T-helper 1 cell treated with Interleukin-12 subunit alpha and Interleukin-12 subunit beta and Interleukin-4 antibody, amounts not matched to agents 30 μg/mL and 1 μg/mL, for 36 hours (primary cell): ENCODE data around the gene PTPRN2.
"Not testable (repeated sequence)": the region's sequence is repeated elsewhere in the genome, so short reads cannot be mapped to it uniquely, and the experiment has no call there.

Source experiments
- H3K27ac Mint-ChIP-seq: one replicate; pipeline ENCODE4 v1.8.0; 2021; ENCODE audit warnings: mild to moderate bottlenecking, mixed read lengths
- H3K27me3 Mint-ChIP-seq: one replicate; pipeline ENCODE4 v1.8.0; 2021; ENCODE audit warnings: low read depth, mixed read lengths
- H3K36me3 Mint-ChIP-seq: one replicate; pipeline ENCODE4 v1.8.0; 2021; ENCODE audit warnings: low read depth, mixed read lengths
- H3K4me1 Mint-ChIP-seq: one replicate; pipeline ENCODE4 v1.8.0; 2021; ENCODE audit warnings: low read depth, mixed read lengths
- H3K4me3 Mint-ChIP-seq: one replicate; pipeline ENCODE4 v1.8.0; 2021; ENCODE audit warnings: mild to moderate bottlenecking, moderate library complexity, mixed read lengths
- H3K9me3 Mint-ChIP-seq: one replicate; pipeline ENCODE4 v1.8.0; 2021; ENCODE audit warnings: mixed read lengths

Gene PTPRN2

DNA sequence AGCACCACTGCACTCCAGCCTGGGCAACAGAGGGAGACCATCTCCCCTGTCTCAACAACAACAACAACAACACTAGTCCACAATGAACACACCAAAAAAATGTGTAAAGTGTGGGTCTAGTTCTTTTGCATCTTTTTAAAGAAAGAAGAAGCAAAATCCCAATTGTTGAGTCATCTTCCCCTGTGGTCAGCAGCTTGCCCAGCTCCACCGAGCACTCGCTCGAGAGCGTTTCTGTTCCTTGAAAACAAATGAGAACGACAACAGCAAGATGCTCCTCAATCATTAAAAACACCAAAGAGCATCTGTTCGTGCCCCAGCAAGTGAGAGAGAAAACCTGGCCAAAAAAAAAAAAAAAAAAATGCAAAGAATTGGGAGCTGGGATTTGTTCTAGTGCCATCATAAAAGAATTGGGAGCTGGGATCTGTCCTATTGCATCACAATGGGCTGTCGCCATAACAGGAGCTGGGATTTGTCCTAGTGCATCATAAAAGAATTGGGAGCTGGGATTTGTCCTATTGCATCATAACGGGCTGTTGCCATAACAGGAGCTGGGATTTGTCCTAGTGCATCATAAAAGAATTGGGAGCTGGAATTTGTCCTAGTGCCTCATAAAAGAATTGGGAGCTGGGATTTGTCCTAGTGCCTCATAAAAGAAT, 118.1 kb downstream of the PTPRN2 start:
- H3K27ac Mint-ChIP-seq: no peak overlapping the region

DNA sequence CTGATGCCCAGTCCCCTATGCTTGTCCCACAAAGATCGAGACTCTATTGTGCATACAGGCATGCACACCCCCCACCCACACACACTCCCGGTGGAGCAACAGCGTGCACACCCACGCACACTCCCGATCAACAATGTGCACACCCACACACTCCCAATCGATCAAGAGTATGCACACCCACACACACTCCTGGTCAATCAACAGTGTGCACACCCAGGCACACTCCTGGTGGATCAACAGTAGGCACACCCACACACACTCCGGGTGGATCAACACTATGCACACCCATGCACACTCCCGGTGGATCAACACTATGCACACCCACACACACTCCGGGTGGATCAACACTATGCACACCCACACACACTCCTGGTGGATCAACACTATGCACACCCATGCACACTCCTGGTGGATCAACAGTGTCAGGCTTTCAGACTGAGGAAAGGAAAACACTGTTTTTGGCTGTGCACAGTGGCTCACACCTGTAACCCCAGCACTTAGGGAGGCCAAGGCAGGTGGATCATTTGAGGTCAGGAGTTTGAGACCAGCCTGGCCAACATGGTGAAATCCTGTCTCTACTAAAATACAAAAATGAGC, 118.8 kb downstream of the PTPRN2 start:
- Mint-ChIP-seq H3K27me3 (peaks cover 4% of the 10 kb centered on the region), H3K4me1 (no peaks in the 10 kb centered on the region), H3K27ac (no peak overlapping the region), H3K4me3 (no peak overlapping the region), H3K36me3 (no peaks in the 10 kb centered on the region), H3K9me3 (peaks cover 6% of the 10 kb centered on the region)

More for the DNA sequence above, 118.1 kb downstream of the PTPRN2 start:
- Mint-ChIP-seq H3K36me3 (no peaks in the 10 kb centered on the region), H3K9me3 (peaks cover 3% of the 10 kb centered on the region), H3K27me3 (peaks cover 4% of the 10 kb centered on the region), H3K4me3 (no peak overlapping the region), H3K4me1 (no peaks in the 10 kb centered on the region)

DNA sequence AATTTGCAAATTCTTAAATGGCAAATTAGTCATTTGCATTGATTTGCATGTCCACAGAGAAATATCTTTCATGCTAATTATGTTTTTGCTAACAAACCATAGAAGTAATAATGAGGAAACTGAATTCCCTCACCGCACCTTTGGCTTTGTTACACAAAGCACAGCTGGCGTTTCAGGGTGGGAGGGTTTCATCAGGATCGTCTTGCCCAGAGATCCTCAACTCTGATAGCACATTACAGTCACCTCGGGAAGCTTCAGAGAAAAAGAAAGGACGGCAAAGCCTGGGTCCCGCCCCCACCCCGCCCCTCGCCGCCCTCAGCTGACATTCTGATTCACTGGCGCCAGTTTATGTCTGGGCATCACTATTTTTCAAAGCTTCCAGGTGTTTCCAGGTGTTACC, 119.4 kb downstream of the PTPRN2 start:
- Mint-ChIP-seq H3K27me3 (peaks cover 4% of the 10 kb centered on the region), H3K4me1 (no peaks in the 10 kb centered on the region), H3K9me3 (peaks cover 10% of the 10 kb centered on the region), H3K4me3 (no peak overlapping the region), H3K27ac (no peak overlapping the region), H3K36me3 (no peaks in the 10 kb centered on the region)

DNA sequence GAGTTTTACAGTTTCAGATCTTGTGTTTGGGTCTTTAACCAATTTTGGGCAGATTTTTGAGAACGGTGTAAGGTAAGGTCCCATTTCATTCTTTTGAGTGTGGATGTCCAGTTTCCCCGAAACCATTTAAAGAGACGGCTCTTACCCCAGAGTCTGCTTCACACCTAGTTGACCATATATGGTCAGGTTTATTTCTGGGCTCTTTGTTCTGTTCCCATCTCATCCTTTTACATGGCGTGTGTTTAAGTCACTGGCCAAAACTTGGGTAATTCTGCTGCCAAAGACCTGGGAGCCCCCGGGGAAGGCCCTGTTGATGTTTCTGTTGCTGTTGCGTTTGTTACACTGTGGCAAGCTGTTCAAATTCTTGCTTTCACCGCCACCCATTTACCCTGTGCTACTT, 120.1 kb downstream of the PTPRN2 start:
- no peak overlapping the region for H3K27ac Mint-ChIP-seq
- no peaks in the 10 kb centered on the region for H3K36me3 Mint-ChIP-seq
- no peaks in the 10 kb centered on the region for H3K4me1 Mint-ChIP-seq
- H3K9me3 Mint-ChIP-seq: peaks cover 11% of the 10 kb centered on the region
- no peak overlapping the region for H3K4me3 Mint-ChIP-seq
- H3K27me3 Mint-ChIP-seq: peaks cover 4% of the 10 kb centered on the region

DNA sequence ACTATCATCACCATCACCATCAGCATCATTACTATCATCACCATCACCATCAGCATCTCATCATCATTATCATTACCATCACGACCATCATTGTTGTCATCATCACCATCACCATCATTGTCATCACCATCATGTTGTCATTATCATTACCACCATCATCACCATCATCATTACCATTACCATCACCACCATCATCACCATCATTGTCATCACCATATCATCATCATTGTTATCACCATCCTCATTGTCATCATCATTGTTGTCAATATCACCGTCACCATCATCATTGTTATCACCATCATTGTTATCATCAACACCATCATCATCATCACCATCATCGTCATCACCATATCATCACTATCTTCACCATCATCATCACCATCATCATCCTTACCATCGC, 124.3 kb downstream of the PTPRN2 start:
- no peaks in the 10 kb centered on the region for H3K36me3 Mint-ChIP-seq
- H3K4me3 Mint-ChIP-seq: no peak overlapping the region
- H3K9me3 Mint-ChIP-seq: peaks cover 11% of the 10 kb centered on the region
- no peaks in the 10 kb centered on the region for H3K4me1 Mint-ChIP-seq
- H3K27ac Mint-ChIP-seq: no peak overlapping the region
- no peaks in the 10 kb centered on the region for H3K27me3 Mint-ChIP-seq

DNA sequence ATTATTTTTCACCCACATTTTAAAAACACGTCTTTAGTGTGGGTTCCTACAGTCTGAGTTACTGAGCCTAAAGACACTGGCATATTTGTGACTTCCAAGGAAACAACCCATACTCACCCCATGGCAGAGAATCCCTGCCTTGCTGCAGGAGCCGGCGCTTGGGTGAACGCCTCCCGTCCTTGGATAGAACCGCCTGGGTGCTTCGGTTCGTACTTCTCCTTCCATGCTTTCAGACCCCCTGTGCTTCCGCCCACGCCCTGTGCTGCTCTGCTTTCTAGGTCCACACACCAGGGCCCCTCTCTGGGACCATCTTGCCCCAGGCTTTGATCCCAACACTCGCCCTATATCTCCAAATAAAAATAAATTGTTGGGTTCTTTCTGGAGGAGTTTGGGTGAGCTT, 125.8 kb downstream of the PTPRN2 start:
- Mint-ChIP-seq H3K36me3 (no peaks in the 10 kb centered on the region), H3K27me3 (no peaks in the 10 kb centered on the region), H3K4me3 (no peak overlapping the region), H3K27ac (no peak overlapping the region), H3K9me3 (peaks cover 15% of the 10 kb centered on the region), H3K4me1 (no peaks in the 10 kb centered on the region)

DNA sequence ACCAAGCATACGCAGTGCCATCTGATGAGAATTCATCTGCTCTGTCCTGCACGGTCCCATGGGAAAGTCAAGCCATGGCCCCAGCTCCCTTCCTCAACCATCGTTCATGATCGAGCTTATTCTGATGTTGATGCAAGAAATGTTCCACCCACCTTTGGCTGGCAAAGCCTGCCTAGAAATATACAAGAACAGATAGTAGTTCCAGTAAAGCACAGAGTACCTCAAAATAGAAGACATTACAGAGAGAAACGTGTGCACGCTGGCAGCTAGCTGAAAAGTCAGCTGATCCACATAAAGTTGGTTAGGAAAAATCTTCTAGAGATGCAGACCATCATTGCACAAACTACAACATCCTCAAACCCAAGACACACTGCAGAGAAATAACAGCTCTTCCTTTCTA, 127.0 kb downstream of the PTPRN2 start:
- H3K4me3 Mint-ChIP-seq: no peak overlapping the region
- peaks cover 18% of the 10 kb centered on the region for H3K9me3 Mint-ChIP-seq
- no peaks in the 10 kb centered on the region for H3K27me3 Mint-ChIP-seq
- H3K27ac Mint-ChIP-seq: no peak overlapping the region
- no peaks in the 10 kb centered on the region for H3K36me3 Mint-ChIP-seq
- no peaks in the 10 kb centered on the region for H3K4me1 Mint-ChIP-seq

DNA sequence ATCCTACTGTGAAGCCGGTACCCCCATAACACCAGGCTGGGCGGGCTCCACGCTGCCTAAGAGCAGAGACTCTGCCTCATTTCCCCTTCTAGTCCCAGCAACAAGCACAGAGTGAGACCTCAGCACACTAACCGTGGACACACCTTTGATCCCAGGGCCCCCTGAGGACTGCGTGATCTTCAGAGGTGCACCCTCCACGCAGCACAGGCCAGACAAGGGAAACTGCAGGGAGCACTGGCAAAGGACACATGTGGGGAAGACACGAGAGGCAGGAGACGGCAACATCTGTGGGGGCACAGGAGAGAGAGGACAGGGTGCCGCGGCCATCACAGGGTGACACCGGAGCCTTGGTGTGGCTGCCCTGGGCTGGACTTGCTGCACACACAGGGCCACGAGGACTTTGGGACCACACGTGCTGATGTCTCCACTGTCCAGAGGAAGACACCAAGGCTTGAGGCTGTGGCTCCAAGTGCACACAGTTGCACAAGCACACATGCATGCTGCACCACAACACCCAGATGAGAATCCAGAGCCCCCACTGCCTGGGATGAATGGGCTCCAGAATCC, 128.8 kb downstream of the PTPRN2 start:
- Mint-ChIP-seq H3K4me1 (no peaks in the 10 kb centered on the region), H3K27me3 (no peaks in the 10 kb centered on the region), H3K4me3 (no peak overlapping the region), H3K36me3 (no peaks in the 10 kb centered on the region), H3K9me3 (peaks cover 20% of the 10 kb centered on the region), H3K27ac (no peak overlapping the region)

DNA sequence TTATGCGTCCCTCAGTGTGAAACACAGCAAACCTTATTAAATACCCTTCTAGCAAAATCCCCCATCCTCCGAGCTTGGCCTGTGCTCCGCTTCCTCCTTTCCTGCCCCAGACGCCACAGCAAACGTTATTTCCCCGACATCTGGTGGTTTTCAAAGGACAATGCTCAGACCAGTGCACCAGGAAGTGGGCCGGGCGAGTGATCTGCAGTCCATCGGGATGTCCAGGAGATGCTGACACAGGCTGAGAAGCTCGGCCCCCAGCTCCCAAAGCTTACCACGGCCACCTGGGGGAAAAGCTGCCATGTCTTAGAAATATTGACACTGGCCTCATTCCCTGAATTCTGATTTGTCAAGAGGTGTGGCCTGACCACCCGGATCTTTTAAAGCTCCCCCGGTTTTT, 129.5 kb downstream of the PTPRN2 start:
- Mint-ChIP-seq H3K4me1 (no peaks in the 10 kb centered on the region), H3K4me3 (no peak overlapping the region), H3K27me3 (no peaks in the 10 kb centered on the region), H3K27ac (no peak overlapping the region), H3K9me3 (peaks cover 15% of the 10 kb centered on the region), H3K36me3 (no peaks in the 10 kb centered on the region)

DNA sequence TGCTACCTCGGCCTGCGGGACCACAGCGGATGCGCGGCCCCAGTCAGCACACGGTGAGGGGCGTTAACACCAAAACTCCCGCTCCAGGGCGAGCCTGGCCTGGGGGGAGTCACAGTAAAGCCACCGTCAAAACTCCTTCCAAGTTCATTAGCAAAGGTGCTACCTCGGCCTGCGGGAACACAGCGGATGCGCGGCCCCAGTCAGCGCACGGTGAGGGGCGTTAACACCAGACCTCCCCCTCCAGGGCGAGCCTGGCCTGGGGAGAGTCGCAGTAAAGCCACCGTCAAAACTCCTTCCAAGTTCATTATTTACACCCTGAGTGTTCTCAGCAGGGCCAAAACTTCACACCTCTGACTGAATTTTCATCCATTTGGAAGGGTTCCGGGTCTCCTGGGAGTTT, 130.0 kb downstream of the PTPRN2 start:
- H3K9me3 Mint-ChIP-seq: peaks cover 14% of the 10 kb centered on the region
- H3K27ac Mint-ChIP-seq, H3K27me3 Mint-ChIP-seq, H3K4me3 Mint-ChIP-seq, H3K4me1 Mint-ChIP-seq, H3K36me3 Mint-ChIP-seq: not testable (repeated sequence)

DNA sequence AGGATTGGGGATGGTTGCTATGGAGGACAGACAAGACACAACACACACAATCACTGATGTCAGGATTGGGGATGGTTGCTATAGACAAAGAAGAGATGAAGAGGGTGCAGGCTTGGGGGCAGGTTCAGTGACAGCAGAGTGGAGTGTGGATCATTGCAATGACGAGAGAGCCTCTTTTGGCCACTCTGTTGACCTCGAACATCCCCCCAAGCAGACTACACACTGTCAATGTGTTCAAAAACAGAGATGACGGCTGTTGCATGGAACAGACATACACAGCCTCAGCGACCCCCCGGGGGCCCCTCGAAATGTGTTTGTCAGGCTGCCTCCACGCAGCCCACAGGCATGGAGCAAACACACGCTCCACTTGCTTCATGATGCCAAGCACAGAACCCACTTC, 133.0 kb downstream of the PTPRN2 start:
- H3K9me3 Mint-ChIP-seq: peaks cover 14% of the 10 kb centered on the region
- no peak overlapping the region for H3K4me3 Mint-ChIP-seq
- H3K27ac Mint-ChIP-seq: no peak overlapping the region
- no peaks in the 10 kb centered on the region for H3K36me3 Mint-ChIP-seq
- H3K4me1 Mint-ChIP-seq: no peaks in the 10 kb centered on the region
- H3K27me3 Mint-ChIP-seq: no peaks in the 10 kb centered on the region

DNA sequence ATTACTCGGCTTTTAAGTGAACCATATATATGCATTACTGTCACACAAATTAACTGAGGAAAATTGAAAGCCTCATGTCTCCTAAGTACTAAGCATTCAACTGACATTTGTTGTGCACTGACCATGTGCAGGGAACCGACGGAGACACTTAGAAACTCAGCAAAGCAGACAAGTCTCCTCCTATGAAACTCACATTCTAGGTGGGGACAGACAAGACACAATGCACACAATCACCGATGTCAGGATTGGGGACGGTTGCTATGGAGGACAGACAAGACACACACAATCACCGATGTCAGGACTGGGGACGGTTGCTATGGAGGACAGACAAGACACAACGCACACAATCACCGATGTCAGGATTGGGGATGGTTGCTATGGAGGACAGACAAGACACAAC, 134.0 kb downstream of the PTPRN2 start:
- Mint-ChIP-seq H3K36me3 (no peaks in the 10 kb centered on the region), H3K27me3 (no peaks in the 10 kb centered on the region), H3K9me3 (peaks cover 14% of the 10 kb centered on the region), H3K4me3 (no peak overlapping the region), H3K27ac (no peak overlapping the region), H3K4me1 (no peaks in the 10 kb centered on the region)

DNA sequence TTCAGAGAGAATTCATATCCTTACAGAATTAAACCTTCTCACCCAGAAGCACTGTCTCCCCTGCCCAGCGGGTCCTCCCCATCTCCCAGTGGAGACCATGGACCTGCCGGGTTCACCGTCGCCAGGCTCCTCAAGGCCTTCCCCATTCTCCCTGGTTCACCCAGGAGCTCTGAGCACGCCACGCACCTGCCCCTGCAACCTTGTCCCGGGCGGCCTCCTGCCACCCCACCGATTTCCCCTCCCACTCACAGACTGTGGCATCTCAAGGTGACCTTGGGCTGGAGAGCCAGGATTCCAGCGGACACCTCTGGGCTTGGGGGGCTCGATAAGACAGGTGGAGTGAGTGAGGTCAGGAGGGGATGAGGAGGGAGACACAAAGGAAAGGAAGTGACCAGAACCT, 135.3 kb downstream of the PTPRN2 start:
- Mint-ChIP-seq H3K9me3 (peaks cover 14% of the 10 kb centered on the region), H3K27me3 (no peaks in the 10 kb centered on the region), H3K27ac (no peak overlapping the region), H3K36me3 (no peaks in the 10 kb centered on the region), H3K4me3 (no peak overlapping the region), H3K4me1 (no peaks in the 10 kb centered on the region)

DNA sequence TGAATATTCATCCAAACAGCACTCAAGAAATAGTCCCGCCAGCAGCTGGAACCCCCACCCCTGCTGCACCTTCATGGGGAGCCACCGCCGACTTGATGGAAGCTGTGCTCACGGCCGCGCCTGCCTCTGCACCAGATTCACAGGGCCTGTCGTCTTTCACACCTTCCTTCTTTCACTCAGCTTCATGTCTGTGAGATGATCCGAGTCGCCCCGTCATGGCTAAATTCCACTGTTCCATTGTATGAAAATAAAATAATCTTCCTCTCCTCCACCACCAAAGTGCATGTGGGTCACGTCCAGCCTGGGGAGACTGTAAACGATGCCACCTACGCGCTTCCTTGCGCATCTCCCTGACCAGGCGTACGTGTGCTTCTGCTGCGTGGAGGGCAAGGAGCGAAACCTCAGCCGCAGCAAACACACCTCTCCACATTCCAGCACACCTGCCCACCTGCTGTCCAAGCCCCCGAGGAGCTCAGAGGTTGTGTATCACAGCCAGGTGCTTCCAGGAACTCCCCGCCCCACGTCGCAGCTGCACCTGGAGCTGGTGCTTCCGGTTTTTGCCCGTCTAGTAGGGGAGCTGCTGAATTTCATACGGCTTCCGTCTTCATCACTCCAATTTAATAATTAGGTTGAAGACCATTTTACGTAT, 137.0 kb downstream of the PTPRN2 start:
- Mint-ChIP-seq H3K4me3 (no peak overlapping the region), H3K36me3 (no peaks in the 10 kb centered on the region), H3K4me1 (no peaks in the 10 kb centered on the region), H3K9me3 (peaks cover 7% of the 10 kb centered on the region), H3K27me3 (no peaks in the 10 kb centered on the region), H3K27ac (no peak overlapping the region)

DNA sequence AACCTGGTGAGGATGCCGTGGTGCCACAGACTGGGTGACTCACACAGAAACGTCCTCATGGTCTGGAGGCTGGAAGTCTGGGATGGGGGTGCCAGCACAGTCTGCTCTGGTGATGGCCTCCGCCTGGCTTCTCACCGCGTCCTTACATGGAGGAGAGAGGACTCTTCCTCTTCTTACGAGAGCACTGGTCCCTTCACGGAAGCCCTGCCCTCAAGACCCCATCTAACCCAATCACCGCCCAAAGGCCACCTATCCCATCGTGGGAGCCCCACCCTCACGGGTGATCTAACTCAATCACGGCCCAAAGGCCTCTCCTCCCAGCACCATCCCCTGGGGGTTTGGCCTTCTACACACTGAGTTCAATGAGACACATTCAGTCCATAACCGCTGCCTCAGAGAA, 137.7 kb downstream of the PTPRN2 start:
- Mint-ChIP-seq H3K4me3 (no peak overlapping the region), H3K27me3 (no peaks in the 10 kb centered on the region), H3K27ac (no peak overlapping the region), H3K36me3 (no peaks in the 10 kb centered on the region), H3K9me3 (peaks cover 7% of the 10 kb centered on the region), H3K4me1 (no peaks in the 10 kb centered on the region)
